Measurements from ENCODE around the gene LOXL3.
A peak's percentile ranks its signal among the peaks of the same experiment; 100 is the strongest.

GRCh38 chr2:74482801-74483674, 70.7 kb downstream of the LOXL3 start, which contains the start of the genes CCDC142 and TTC31:
- TF ChIP-seq CTCF (conservative IDR thresholded peaks at IDR 0.05; ENCODE audit: low read length) (peak; percentile 95), EZH2phosphoT487 (IDR thresholded peaks at IDR 0.05; ENCODE audit: borderline replicate concordance, low read depth, low read length) (no peak)
